Hepatocyte (in vitro differentiated cells): ENCODE measurements around the gene TENM4.

ENCODE experiments used
- CTCF ChIP-seq: fragments of 200-600 bp; sonication (generic); IDR thresholded peaks from 2 replicates; pipeline ENCODE4 v1.5.1; 2016; ENCODE audit warnings: antibody characterized with exemption, mild to moderate bottlenecking; ENCODE audit not compliant: poor library complexity
- EZH2 ChIP-seq: fragments of 200-600 bp; sonication (generic); IDR thresholded peaks from 2 replicates; pipeline ENCODE4 v1.6.1; 2016; ENCODE audit warnings: antibody characterized with exemption, mild to moderate bottlenecking, borderline replicate concordance
- EZH2phosphoT487 ChIP-seq: fragments of 200-600 bp; sonication (generic); IDR thresholded peaks from one replicate; pipeline ENCODE4 v1.6.1; 2018; ENCODE audit warnings: antibody characterized with exemption, mild to moderate bottlenecking, low read depth, moderate library complexity; ENCODE audit not compliant: unreplicated experiment, severe bottlenecking

GRCh38 chr11:78722786-78723185 lies 718.0 kb downstream of the TENM4 start:
- no peak for TF ChIP-seq CTCF
- TF ChIP-seq EZH2, result no peak
- TF ChIP-seq EZH2phosphoT487, result no peak
